HCT116 (cell line): Measurements from ENCODE around the gene FILIP1. TPM values are rescaled to one million over a fixed set of nuclear protein-coding genes. Genes with fewer than 3 reads are reported as not detected.

ENCODE experiments used
- ATAC-seq: fragments of 200-7000 bp; cut with Tn5 transposase; 2 replicates; pipeline ENCODE4 v1.9.1; 2020; ENCODE audit warnings: mild to moderate bottlenecking, moderate library complexity
- BruUV-seq: library from RNA; stranded (reverse); fragments of 400-500 nt; replicated peaks from 2 replicates; lab custom pipeline; 2021; lab: Mats Ljungman, UMichigan
- CTCF ChIA-PET: fragments of 300-600 bp; sonication (Branson Sonifier 250); formaldehyde crosslinking; loops from one replicate; lab custom pipeline; 2021; ENCODE audit warnings: antibody characterized with exemption; lab: Charles Lee
- POLR2A ChIA-PET: fragments of 300-600, 350-600 bp; sonication (Branson Sonifier 250); formaldehyde crosslinking; loops from one replicate; lab custom pipeline; 2021; ENCODE audit warnings: antibody characterized with exemption; lab: Charles Lee
- RAD21 ChIA-PET, 2 experiments: fragments of 300-600 bp; sonication (Branson Sonifier 250); formaldehyde crosslinking; loops; one replicate each; lab custom pipeline; 2023; ENCODE audit warnings: low total read pairs in 2 of 2; ENCODE audit not compliant: uncharacterized antibody in 2 of 2, unreplicated experiment in 2 of 2, low non-redundant PET in 1 of 2; lab: Charles Lee
- DNase-seq: peaks from one replicate; pipeline ENCODE4 v3.0.0-alpha.2; 2010; ENCODE audit warnings: low read depth, low spot score
- H2AFZ ChIP-seq: fragments of 200-600 bp; shearing (Covaris generic), sonication (generic); 2 replicates; pipeline ENCODE4 v1.6.1; 2017; ENCODE audit warnings: low read depth, mixed run types, mixed read lengths, antibody characterized with exemption, low read length; ENCODE audit not compliant: poor library complexity, severe bottlenecking
- H3K27ac ChIP-seq: 2 replicates; pipeline ENCODE4 v1.5.1; 2012; ENCODE audit warnings: low read depth, low read length
- H3K27me3 ChIP-seq: fragments of 200-600 bp; sonication (generic); 2 replicates; pipeline ENCODE4 v1.6.1; 2016; ENCODE audit warnings: mixed run types, low read length, mixed read lengths; ENCODE audit not compliant: insufficient read depth
- H3K36me3 ChIP-seq, 2 experiments: fragments of 200-500 bp in 1 of 2; fragments of 200-600 bp in 1 of 2; sonication (Bioruptor generic) in 1 of 2; sonication (generic) in 1 of 2; 2 replicates each; pipeline versions ENCODE4 v1.5.1 to v1.6.1; 2014 to 2016; ENCODE audit warnings: low read length in 2 of 2, inconsistent platforms in 1 of 2, mixed read lengths in 1 of 2, mixed run types in 1 of 2; ENCODE audit not compliant: insufficient read depth in 2 of 2, control insufficient read depth in 1 of 2
- H3K4me1 ChIP-seq, 2 experiments: fragments of 200-600 bp in 1 of 2; sonication (generic) in 1 of 2; 2 replicates each; pipeline versions ENCODE4 v1.5.1 to v1.6.1; 2012 to 2017; ENCODE audit warnings: low read length in 2 of 2, inconsistent platforms in 1 of 2, mild to moderate bottlenecking in 1 of 2, mixed read lengths in 1 of 2, mixed run types in 1 of 2, moderate library complexity in 1 of 2; ENCODE audit not compliant: insufficient read depth in 2 of 2, control insufficient read depth in 1 of 2
- H3K4me2 ChIP-seq: fragments of 200-600 bp; sonication (generic); 2 replicates; pipeline ENCODE4 v1.6.1; 2017; ENCODE audit warnings: mixed run types, low read length, mixed read lengths
- H3K4me3 ChIP-seq, 2 experiments: fragments of 200-600 bp in 1 of 2; sonication (generic) in 1 of 2; replicated peaks in 1 of 2; 2 replicates each; pipeline ENCODE4 v1.5.1; 2011 to 2016; ENCODE audit warnings: low read length in 2 of 2, control low read depth in 1 of 2, low read depth in 1 of 2, mild to moderate bottlenecking in 1 of 2, mixed read lengths in 1 of 2, mixed run types in 1 of 2
- H3K79me2 ChIP-seq: fragments of 200-600 bp; sonication (generic); 2 replicates; pipeline ENCODE4 v1.6.1; 2017; ENCODE audit warnings: mild to moderate bottlenecking, mixed run types, low read length, moderate library complexity, mixed read lengths; ENCODE audit not compliant: insufficient read depth
- H3K9ac ChIP-seq: fragments of 200-600 bp; sonication (generic); 2 replicates; pipeline ENCODE4 v1.6.1; 2016; ENCODE audit warnings: low read length, mixed read lengths
- H3K9me2 ChIP-seq: fragments of 200-600 bp; sonication (generic), shearing (Covaris generic); 2 replicates; pipeline ENCODE4 v1.6.1; 2017; ENCODE audit warnings: mixed run types, mild to moderate bottlenecking, moderate library complexity; ENCODE audit not compliant: insufficient read depth
- H3K9me3 ChIP-seq, 2 experiments: fragments of 200-500 bp in 1 of 2; fragments of 200-600 bp in 1 of 2; sonication (Bioruptor generic) in 1 of 2; sonication (generic) in 1 of 2; 2 replicates each; pipeline ENCODE4 v1.6.1; 2014 to 2017; ENCODE audit warnings: low read length in 2 of 2, mixed read lengths in 2 of 2, inconsistent platforms in 1 of 2, low read depth in 1 of 2, mild to moderate bottlenecking in 1 of 2, mixed run types in 1 of 2, moderate library complexity in 1 of 2; ENCODE audit not compliant: control insufficient read depth in 1 of 2, insufficient read depth in 1 of 2
- H4K20me1 ChIP-seq: fragments of 200-600 bp; sonication (generic), shearing (Covaris generic); 2 replicates; pipeline ENCODE4 v1.6.1; 2017; ENCODE audit warnings: mixed run types, mild to moderate bottlenecking, moderate library complexity; ENCODE audit not compliant: insufficient read depth
- CBX3 ChIP-seq: IDR thresholded peaks from 2 replicates; pipeline ENCODE4 v1.6.1; 2012; ENCODE audit warnings: low read depth
- CTCF ChIP-seq, 3 experiments: fragments of 200-600 bp in 1 of 3; sonication (generic) in 1 of 3; IDR thresholded peaks in 2 of 3; conservative IDR thresholded peaks in 1 of 3; 2 replicates each; pipeline ENCODE4 v1.5.1; 2012 to 2017; ENCODE audit warnings: low read depth in 2 of 3, low read length in 2 of 3, antibody characterized with exemption in 1 of 3, borderline replicate concordance in 1 of 3, control low read depth in 1 of 3, mild to moderate bottlenecking in 1 of 3, mixed read lengths in 1 of 3, mixed run types in 1 of 3, moderate library complexity in 1 of 3; ENCODE audit not compliant: insufficient read depth in 1 of 3
- EZH2phosphoT487 ChIP-seq: fragments of 200-600 bp; IDR thresholded peaks from 2 replicates; pipeline ENCODE4 v1.6.1; 2018; ENCODE audit warnings: antibody characterized with exemption, borderline replicate concordance
- RAD21 ChIP-seq: IDR thresholded peaks from 2 replicates; pipeline ENCODE4 v1.6.1; 2012; ENCODE audit warnings: low read depth, mild to moderate bottlenecking
- SP1 ChIP-seq: IDR thresholded peaks from 2 replicates; pipeline ENCODE4 v1.6.1; 2012; ENCODE audit warnings: low read depth
- SRF ChIP-seq: IDR thresholded peaks from 2 replicates; pipeline ENCODE4 v1.6.1; 2012; ENCODE audit warnings: low read depth
- TCF7L2 ChIP-seq: IDR thresholded peaks from 2 replicates; pipeline ENCODE4 v1.7.0; 2011; ENCODE audit warnings: borderline replicate concordance, inconsistent platforms; ENCODE audit not compliant: insufficient read depth, insufficient read length; ENCODE audit errors: extremely low read depth
- intact Hi-C: fragments of 100-400 bp; cut with micrococcal nuclease; formaldehyde crosslinking; loops from 2 replicates; pipeline ENCODE4 v1.10.0; 2022
- total RNA-seq: library from RNA; stranded (reverse); gene quantifications from one replicate; pipeline ENCODE4 v1.2.1, GENCODE V29; 2021; ENCODE audit not compliant: unreplicated experiment

Gene FILIP1
- total RNA-seq, 1 experiment from 2014 or later: 0.05 TPM

GRCh38 chr6:75524322-75524972, 30.8 kb upstream of the FILIP1 start:
- Histone ChIP-seq H3K9me2 (no peaks in the 10 kb centered on the region), H3K9me3 (no peaks in the 10 kb centered on the region), H3K4me2 (peak overlapping the region; percentile 50), H4K20me1 (no peaks in the 10 kb centered on the region), H3K4me1 (peaks cover 0 to 7% of the 10 kb centered on the region in 2 experiments; a peak in 1 of 4 replicates), H3K27me3 (no peaks in the 10 kb centered on the region), H3K4me3 (no peak overlapping the region; a peak in 1 of 4 replicates), H3K27ac (no peak overlapping the region), H3K9ac (no peak overlapping the region), H3K36me3 (no peaks in the 10 kb centered on the region), H2AFZ (peak overlapping the region; percentile 75), H3K79me2 (no peaks in the 10 kb centered on the region)
- intact Hi-C loops: no loop called here
- DNase-seq: peak; percentile 10
- BruUV-seq: no TSS peak
- ChIA-PET RAD21 (interaction anchor here in 1 of 2 experiments (0.7 kb wide), 1 partner anchor 163 kb away, joined by 3 read pairs; no protein-coding TSS in a partner anchor), CTCF (interaction anchor here (1.5 to 3.2 kb wide), 3 partner anchors 22 to 228 kb away, joined by 3 to 9 read pairs (median 6); no protein-coding TSS in a partner anchor), POLR2A (no interaction called here)
- peak; percentile 82 for ATAC-seq
- TF ChIP-seq RAD21: 0 out of 2 replicates have a peak, but pooled peaks have one; percentile 2
- TF ChIP-seq EZH2phosphoT487: no peak

GRCh38 chr6:75516757-75517156, 23.2 kb upstream of the FILIP1 start:
- TF ChIP-seq SP1 (no peak), CBX3 (no peak), TCF7L2 (no peak), CTCF (IDR thresholded peaks at IDR 0.05 in 2 of 3, conservative IDR thresholded peaks at IDR 0.05 in 1 of 3; ENCODE audit: borderline replicate concordance in 1 of 3, insufficient read depth in 1 of 3, low read depth in 2 of 3, low read length in 2 of 3) (no peak), SRF (no peak)
- Histone ChIP-seq H3K9me3 (no peaks in the 10 kb centered on the region), H3K36me3 (no peaks in the 10 kb centered on the region), H3K4me1 (no peaks in the 10 kb centered on the region), H3K4me2 (no peak overlapping the region), H3K27me3 (no peaks in the 10 kb centered on the region), H3K79me2 (no peaks in the 10 kb centered on the region), H4K20me1 (no peaks in the 10 kb centered on the region), H3K9ac (no peak overlapping the region), H3K27ac (no peak overlapping the region), H3K4me3 (no peak overlapping the region), H3K9me2 (no peaks in the 10 kb centered on the region), H2AFZ (no peak overlapping the region)
- 0 out of 2 replicates have a peak, but pooled peaks have one; percentile 34 for ATAC-seq
- BruUV-seq: no TSS peak
- POLR2A ChIA-PET: no interaction called here
- CTCF ChIA-PET: no interaction called here
- RAD21 ChIA-PET: no interaction called here
- no peak for DNase-seq
- intact Hi-C loops: no loop called here
